GM18520 (cell line): Measurements from ENCODE around the gene ZNF516.

Source experiments
- ATAC-seq: cut with Tn5 transposase; IDR thresholded peaks from one replicate; pipeline ENCODE4 v1.9.1; 2021; ENCODE audit not compliant: unreplicated experiment

ZNF516 gene

GRCh38 chr18:76426737-76427305, 68.2 kb downstream of the ZNF516 start:
- ATAC-seq = no peak

GRCh38 chr18:76425146-76426131, 69.6 kb downstream of the ZNF516 start:
- no peak for ATAC-seq

GRCh38 chr18:76422838-76423237, 72.2 kb downstream of the ZNF516 start:
- no peak for ATAC-seq

- no peak for ATAC-seq
Measured at GRCh38 chr18:76422121-76422520, 72.9 kb downstream of the ZNF516 start.

DNA sequence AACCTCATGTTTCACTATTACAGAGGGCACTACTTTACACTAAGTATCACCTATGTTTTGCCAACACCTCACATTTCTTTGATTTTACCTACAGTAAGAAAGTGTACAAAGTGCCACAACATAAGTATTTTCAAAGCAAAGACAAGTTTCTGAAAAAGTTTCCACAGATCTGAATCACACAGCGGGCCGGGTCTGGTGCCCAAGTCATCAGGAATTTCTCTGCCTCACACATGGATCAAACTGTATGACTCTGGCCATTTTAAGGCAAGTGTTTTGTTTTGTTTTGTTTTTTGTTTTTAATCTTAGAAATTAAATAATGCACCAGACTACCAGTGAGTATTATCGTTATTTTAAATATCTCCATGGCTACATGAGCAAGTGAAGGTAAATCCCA, 73.4 kb downstream of the ZNF516 start:
- no peak for ATAC-seq

GRCh38 chr18:76420898-76421684, 74.0 kb downstream of the ZNF516 start:
- no peak for ATAC-seq

DNA sequence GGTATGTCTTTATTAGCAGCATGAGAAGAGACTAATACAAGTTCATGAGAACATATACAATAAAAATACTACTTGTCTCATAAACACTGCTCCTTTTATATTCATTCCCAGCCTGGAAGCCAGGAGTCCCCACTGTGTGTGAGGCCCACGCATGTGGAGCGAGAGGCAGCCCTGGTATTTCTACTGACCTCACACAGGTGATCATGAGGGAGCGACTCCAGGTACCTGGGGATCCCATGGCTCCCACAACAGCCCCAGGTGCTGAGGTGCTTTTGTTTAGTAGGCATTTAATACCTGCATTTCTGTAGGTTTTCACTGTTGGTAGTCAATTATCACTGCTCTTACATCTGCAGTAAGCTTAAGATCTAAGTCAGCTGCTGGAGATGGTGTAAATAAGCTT, 75.2 kb downstream of the ZNF516 start:
- ATAC-seq = no peak

GRCh38 chr18:76416911-76417310, 78.1 kb downstream of the ZNF516 start:
- no peak for ATAC-seq

DNA sequence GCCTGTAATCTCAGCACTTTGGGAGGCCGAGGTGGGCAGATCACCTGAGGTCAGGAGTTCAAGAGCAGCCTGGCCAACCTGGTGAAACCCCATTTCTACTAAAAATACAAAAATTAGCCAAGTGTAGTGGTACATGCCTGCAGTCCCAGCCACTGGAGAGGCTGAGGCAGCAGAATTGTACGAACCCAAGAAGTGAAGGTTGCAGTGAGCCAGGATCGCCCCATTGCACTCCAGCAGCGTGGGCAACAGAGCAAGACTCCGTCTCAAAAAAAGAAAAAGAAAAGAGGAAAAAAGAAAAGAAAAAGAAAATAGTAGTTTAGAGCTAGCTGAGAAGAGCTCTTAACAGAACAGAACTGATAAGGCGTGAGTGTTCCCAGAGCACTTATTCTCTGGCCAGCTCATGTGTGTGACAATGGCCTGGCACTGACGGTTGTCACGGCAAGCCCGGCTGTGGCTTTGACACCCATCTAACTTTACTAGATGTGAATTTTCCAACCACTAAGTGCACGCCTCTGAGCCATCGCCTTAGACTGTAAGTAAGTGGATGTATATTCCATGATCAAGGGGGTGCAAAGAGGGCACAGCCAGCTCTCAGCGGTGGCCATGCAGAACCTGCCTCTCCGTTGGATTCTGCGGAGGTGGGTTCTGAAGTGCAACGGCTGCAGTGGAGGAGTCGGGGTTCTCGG, 80.0 kb downstream of the ZNF516 start:
- ATAC-seq = no peak

GRCh38 chr18:76412818-76413565, 82.0 kb downstream of the ZNF516 start:
- no peak for ATAC-seq

DNA sequence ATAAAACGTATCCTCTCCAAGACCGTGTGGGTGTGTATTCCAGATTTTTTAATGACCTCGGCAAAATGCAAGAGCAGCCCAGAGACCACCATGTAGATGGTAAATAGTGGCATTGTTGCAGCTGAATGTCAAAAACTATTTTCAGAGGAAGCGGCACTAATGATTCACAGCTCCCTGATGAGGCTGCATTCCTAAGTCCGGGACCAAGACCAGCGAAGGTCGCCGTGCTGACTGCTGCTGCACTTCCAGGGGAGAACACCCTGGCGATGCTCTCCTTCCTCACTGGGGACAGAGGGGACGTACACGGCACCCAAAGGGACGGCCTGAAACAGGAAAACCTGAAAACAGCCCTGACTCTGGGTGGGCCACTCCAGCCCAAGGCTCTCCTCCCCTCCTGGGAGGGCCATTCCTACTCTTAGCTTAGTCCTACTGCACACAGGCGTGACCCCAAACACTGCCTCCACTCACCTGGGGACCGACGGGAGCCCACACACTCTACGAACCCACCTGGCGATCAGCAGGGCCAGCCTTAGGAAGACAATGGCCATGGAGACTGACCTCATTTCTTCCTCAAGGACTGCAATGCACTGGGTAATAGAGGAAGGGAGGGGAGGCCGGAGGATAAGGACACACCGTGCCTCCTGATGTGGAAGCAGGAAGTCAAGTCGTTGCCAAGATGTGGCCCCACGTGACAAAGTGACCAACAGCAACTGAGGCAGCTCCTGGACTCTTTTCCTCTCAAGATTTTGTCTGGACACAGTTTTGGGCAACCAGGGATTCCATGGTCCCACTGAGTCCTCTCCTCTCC, 82.8 kb downstream of the ZNF516 start:
- no peak for ATAC-seq

DNA sequence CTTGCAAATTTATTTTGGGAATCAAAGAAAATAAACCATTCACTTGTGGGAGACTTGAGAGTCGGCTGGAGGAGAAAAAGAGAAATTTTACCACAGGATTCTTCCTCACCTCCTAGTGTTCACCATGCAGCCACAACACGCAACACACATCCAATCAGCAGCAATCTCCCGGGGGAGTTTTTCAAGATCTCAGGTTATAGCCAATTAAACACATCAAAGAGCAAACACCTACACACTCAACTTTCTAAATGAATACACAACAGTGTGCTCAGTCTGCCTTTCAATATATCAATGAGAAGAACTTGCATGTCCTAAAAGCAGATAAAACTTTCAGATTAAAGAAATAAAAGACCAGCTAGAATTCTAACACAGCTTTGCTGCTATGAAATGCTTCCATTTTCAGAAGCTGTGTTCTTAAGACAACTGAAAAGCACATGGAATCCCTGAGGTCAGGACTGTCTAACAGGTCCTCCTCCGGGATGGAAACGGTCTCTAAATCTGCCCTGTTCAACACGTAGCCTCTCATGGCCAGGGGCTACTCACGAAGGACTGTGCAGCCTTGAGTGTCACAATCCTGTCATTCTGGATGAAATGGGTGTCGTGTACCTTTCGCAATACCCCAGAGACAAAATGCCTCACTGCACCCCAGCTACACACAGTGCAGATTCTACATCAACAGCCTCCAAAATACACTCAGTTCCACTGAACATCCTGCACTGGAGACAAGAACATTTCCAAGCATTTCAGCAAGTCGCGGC, 84.2 kb downstream of the ZNF516 start:
- ATAC-seq = no peak

GRCh38 chr18:76410033-76410432, 85.0 kb downstream of the ZNF516 start:
- no peak for ATAC-seq

DNA sequence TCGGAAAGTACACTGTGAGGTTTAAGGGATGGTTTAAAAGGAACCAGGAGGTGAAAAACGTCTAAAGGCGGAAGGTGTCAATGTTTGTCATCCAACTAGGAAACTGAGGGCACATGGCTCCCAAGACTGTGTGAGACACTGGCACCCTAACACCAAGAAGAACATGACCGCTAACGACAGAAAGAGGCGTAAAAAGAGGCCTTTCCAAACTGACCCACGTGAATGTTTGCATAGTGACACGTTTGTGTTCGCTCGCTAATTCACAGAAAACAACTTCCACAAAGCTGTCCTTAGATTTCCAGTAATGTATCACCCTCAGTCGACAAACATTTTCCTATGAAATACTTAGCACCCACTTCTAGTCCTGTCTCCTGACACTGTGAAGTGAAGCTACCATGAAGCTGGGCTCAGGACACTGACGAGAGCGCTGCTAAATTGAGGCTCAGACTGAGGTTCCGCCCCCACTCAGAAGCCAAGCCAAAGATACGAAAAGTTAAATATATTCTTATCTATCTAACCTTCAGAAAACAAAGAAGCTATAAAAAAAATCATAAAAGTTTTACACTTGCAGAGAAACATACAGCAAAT, 86.5 kb downstream of the ZNF516 start:
- no peak for ATAC-seq

GRCh38 chr18:76407681-76408080, 87.4 kb downstream of the ZNF516 start:
- no peak for ATAC-seq

- ATAC-seq = no peak
Measured at GRCh38 chr18:76406791-76407190, 88.3 kb downstream of the ZNF516 start.

DNA sequence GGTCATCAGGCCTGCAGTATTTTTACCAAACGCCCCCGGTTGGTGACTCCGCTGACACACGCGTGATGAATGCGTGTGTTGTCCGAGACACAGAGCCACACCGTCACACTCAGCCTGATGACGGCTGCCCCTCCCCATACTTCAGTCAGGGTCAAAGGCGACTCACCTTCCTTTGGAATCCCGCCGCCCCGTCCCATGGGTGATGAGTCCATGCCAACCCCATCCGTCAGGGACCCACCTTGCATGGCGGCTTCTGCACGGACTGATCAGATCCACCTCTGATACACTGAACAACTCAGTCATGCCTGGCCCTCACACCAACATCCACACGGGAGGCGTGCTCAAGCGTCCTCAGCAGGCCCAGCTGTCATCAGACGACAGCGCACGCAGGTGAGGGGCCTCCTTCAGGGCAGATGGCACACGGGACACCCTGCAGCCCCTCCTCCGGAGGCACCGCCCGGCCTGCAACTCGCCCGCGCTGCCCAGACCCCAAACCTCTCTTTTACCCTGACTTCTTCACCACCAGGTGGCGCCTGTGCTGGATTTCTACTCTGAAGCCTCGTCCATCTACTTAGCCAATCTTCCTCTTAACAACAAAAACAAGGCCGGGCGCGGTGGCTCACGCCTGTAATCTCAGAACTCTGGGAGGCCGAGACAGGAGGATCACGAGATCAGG, 89.2 kb downstream of the ZNF516 start:
- ATAC-seq = no peak

- ATAC-seq = no peak
Measured at GRCh38 chr18:76405280-76405679, 89.8 kb downstream of the ZNF516 start.
